Left colon (tissue), 2 donors: ENCODE results near the gene EBF4. TPM values are rescaled to one million over a fixed set of nuclear protein-coding genes. Genes with fewer than 3 reads are reported as not detected.

Experiments
- ATAC-seq: fragments of 200-7000 bp; cut with Tn5 transposase; one replicate; pipeline ENCODE4 v1.9.1; 2020; ENCODE audit warnings: mild to moderate bottlenecking, moderate library complexity
- DNase-seq, 2 donors: peaks; one replicate each; pipeline ENCODE4 v3.0.0-alpha.2; 2020
- intact Hi-C, 2 donors: fragments of 100-400 bp; cut with DNase I in 1 of 2; cut with micrococcal nuclease in 1 of 2; formaldehyde crosslinking; loops; one replicate each; pipeline versions ENCODE4 v1.11.2 to v1.14.0; 2022; cut with DNase I, micrococcal nuclease
- long read RNA-seq: library from polyadenylated mRNA; unstranded; transcript quantifications from one replicate; pipeline ENCODE4 v2.0.0, GENCODE V29; 2021
- total RNA-seq, 2 donors: library from RNA; stranded (reverse); fragmentation: NEBNext Ultra II Directional; extraction: Animal tissue kit (Norgen Biotek cat#: 25700); gene quantifications; one replicate each; pipeline ENCODE4 v1.2.1, GENCODE V29; 2021
- donor health status: DM: no; HTN: no; CAD: no.
- donor health status: DM: yes; HTN: yes; CAD: no.

EBF4 gene, protein sequence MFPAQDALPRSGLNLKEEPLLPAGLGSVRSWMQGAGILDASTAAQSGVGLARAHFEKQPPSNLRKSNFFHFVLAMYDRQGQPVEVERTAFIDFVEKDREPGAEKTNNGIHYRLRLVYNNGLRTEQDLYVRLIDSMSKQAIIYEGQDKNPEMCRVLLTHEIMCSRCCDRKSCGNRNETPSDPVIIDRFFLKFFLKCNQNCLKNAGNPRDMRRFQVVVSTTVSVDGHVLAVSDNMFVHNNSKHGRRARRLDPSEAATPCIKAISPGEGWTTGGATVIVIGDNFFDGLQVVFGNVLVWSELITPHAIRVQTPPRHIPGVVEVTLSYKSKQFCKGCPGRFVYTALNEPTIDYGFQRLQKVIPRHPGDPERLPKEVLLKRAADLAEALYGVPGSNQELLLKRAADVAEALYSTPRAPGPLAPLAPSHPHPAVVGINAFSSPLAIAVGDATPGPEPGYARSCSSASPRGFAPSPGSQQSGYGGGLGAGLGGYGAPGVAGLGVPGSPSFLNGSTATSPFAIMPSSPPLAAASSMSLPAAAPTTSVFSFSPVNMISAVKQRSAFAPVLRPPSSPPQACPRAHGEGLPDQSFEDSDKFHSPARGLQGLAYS
- 1 to 10 TPM; 1.9 to 8.2 TPM for total RNA-seq
- long read RNA-seq, partial matches to known transcripts = 0 of 1 reads
- long read RNA-seq, other reads (novel, unspliced or antisense) = 1 of 1 reads

DNA sequence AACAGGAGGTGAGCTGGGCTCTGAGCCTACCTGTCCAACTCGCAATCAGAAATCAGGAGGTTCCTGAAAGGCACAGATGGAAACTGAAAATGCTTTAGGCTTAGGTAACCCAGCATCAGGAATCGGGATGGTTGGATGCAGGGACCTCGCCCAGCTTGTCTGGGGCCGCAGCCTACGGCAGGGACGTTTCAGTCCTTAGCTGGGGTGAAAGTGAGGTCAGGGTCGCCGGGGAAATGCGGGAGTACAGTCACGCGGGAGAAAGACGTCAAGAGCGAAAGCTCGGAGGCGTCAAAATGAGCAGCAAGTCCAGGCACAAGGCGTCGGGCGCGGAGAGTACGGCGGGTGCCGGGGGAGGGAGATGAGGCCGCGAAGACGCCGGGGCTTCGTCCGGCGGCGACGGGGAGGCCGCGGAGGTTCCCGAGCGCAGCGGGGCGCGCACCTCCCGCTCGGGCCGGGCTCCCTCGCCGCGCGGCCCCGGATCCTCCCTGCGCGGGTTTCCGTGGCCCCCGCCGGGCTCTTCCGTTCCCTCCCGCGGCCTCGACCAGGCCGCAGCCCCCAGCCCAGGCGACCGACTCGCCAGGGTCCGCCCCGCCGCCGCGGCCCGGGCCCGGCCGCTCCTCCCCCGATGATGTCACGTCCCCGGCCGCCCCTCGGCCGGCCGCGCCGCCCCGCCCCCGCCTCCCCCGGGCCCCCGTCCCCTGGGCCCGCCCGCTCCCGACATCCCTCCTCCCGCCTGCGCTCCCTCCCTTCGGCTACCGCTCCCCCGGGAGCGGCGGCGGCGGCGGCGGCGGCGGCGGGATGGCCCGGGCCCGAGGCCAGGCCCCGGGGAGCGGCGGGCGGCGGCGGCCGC lies at the start of gene EBF4:
TSS of gene EBF4 (plus strand) at position 745 of the 850 bp plus-strand sequence. CDS start 866 bp downstream, outside the sequence.
- DNase-seq (peak; percentile 27 to 45), ATAC-seq (peak; percentile 24)
- intact Hi-C loops = no loop called here

DNA sequence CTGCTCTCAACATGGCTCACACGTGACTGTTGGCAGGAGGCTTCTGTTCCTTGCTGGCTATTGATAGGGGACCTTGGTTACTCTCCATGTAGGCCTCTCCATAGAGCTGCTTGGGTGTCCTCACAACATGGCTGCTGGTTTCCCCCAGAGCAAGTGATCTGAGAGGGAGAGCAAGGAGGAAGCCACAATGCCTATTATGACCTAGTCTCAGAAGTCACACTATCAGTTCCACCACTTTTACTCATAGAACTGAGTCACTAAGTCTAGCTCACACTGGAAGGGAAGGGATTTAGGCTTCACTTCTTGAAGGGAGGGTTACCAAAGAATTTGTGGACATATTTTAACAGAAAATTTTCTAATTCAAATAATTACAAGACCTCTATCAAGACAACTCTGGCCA lies 48.9 kb upstream of the EBF4 start:
- ATAC-seq = no peak
- intact Hi-C loops = loop anchor here in 1 of 2 donors (10.0 kb wide), 1 partner anchor 119 kb away; no protein-coding TSS in a partner anchor
- DNase-seq = no peak

DNA sequence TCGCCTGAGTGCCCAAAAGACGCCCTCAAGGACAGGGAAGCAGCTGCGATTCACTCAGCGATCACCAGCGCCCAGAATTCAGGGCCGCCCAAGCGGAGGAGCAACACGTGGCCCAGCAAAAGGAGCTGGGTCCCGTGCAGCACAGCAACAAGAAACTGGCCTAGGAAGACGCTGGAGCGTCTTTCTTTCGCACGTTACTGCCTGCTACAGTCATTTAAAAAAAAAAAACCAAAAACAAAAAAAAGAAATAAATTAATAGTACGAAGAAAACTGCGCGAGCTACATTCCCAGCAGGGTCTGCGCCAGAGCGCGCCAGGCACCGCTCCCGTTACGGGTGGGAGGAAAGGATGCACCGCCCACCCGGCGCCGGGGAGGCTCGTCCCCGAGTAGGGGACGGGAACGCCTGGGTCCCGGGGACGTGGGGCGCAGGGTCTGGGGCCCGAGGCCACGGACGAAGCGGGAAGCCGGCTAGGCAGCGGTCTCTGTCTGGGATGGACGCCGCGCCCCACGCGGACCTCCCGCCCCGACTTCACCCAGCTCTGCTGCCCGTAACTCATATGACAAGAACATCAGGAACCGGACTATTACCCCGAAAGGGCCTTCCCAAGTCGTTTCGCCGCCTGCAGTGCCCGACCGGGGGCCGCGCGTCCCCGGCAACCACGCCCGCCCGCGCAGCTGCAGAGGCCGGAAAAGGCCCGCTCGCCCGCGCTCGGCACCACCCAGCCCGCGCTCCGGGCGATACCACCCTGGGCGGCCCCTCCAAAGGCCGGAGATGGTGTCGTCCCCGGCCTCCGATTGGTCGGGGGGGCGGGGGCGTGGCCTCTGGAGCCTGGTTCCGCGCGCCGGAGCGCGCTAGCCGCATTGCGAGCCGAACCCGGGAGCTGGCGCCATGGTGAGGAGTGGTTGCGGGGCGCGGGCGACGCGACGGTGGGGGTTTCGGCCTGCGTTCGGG lies 40.5 kb upstream of the EBF4 start, which contains the start of gene NOP56:
TSS of gene NOP56 (plus strand) at position 861 of the 952 bp plus-strand sequence. CDS start at position 890, 29 bp downstream.
- intact Hi-C loops = no loop called here
- ATAC-seq (peak; percentile 95), DNase-seq (peak; percentile 87 to 95)

DNA sequence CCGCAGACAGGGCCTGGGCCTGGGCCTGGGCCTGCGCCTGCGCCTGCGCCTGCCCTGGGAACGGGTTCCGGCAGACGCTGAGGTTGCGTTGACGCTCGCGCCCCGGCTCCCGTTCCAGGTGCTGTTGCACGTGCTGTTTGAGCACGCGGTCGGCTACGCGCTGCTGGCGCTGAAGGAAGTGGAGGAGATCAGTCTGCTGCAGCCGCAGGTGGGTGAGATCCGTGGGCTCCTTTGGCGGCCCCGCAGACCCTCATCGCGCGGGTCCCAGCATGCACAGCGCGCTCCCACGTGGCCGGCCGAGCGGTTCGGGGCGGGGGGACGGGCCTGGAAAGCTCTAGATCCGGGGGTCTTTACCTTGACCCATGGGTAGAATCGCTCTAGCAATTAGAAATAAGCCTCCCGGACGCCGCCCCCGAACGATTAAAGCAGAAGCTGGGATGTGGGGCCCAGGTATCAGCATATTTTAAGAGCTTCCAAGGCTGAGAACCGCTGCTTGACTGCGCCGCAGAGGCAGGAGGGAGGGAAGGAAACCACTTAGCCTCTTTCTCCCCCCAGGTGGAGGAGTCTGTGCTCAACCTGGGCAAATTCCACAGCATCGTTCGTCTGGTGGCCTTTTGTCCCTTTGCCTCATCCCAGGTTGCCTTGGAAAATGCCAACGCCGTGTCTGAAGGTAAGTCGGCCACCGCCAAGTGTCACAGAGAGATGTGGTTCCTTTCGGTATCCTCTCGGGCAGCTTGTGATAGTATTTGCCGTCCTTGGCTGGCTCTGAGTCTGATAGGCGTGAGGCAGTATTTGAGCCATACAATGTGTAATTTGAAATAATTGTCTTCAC lies 39.6 kb upstream of the EBF4 start:
- ATAC-seq (peak; percentile 48), DNase-seq (peak; percentile 33 to 44)
- intact Hi-C loops = no loop called here

DNA sequence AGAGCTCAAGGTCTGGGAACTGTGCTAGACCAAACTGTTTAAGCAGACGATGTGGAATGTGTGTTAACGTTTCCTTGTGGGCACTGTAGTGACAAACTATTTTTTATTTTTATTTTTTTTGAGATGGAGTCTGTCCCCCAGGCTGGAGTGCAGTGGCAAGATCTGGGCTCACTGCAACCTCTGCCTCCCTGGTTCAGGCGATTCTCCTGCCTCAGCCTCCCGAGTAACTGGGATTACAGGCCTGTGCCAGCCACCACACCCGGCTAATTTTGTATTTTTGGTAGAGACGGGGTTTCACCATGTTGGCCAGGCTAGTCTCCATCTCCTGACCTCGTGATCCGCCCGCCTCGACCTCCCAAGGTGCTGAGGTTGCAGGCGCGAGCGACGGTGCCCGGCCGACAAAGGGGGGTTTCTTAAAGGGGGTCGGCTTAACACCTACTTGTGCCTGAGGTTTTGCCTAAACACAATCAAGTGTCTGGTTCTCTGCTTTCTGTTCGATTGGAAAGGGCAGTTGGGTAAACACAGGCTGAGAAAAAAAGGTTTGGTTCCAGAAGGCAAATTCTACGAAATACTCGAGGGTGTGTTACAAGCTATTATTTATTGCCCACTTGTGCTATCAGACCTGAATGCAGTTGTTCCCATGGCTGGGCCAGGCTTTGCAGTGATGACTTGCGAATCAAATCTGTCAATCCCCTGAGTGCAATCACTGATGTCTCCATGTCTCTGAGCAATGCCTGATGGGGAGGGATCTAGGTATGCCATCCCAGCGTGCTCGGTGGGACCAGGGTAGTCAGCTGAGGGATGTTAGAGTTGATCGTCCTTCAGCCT lies 38.8 kb upstream of the EBF4 start:
- DNase-seq (no peak), ATAC-seq (no peak)
- intact Hi-C loops = no loop called here

DNA sequence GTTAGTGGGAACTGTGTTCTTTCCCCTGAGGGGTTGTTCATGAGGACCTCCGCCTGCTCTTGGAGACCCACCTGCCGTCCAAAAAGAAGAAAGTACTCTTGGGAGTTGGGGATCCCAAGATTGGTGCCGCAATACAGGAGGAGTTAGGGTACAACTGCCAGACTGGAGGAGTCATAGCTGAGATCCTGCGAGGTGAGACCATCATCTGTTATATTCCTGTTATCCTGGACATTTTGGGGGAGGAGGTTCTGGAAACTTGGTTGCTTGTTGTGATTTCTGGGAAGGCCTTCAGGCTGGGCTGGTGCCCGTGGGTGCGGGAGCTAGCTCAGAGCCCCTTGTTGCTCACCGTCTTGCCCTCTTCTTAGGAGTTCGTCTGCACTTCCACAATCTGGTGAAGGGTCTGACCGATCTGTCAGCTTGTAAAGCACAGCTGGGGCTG lies 38.2 kb upstream of the EBF4 start:
- DNase-seq (no peak), ATAC-seq (no peak)
- intact Hi-C loops = no loop called here

DNA sequence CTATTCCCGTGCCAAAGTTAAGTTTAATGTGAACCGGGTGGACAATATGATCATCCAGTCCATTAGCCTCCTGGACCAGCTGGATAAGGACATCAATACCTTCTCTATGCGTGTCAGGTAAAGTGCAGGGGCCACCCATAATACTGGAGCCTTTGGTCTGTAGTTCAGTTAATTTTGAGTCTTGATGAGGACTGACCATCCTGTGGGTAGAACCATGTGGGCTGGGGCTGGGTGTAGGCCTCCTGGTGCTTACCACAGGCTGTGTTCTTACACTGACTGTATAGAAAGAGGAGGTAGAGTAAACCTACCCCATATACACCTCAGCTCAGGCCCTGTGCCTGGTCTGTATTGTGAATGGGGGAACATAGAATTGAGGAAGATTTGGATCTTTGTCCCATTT lies 37.7 kb upstream of the EBF4 start:
- no peak for ATAC-seq
- DNase-seq = no peak
- intact Hi-C loops = no loop called here

DNA sequence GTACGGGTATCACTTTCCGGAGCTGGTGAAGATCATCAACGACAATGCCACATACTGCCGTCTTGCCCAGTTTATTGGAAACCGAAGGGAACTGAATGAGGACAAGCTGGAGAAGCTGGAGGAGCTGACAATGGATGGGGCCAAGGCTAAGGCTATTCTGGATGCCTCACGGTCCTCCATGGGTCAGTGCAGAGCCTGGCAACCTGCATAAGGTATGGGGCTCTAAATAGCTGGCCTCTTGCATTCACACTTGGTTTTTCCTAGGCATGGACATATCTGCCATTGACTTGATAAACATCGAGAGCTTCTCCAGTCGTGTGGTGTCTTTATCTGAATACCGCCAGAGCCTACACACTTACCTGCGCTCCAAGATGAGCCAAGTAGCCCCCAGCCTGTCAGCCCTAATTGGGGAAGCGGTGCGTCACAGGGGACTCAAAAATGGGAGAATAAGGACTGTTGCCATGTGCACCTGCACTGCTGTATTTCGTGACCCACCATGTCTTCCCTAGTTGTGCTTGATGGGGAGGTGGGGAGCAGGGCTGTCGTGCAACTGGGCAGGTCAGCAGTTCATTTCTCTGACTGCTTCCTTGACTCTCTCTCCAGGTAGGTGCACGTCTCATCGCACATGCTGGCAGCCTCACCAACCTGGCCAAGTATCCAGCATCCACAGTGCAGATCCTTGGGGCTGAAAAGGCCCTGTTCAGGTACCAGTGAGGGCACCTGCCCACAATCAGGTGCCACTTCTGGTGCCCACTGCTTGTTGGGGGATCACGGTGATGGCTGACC lies 37.1 kb upstream of the EBF4 start:
- DNase-seq = no peak
- ATAC-seq = no peak
- intact Hi-C loops = no loop called here

DNA sequence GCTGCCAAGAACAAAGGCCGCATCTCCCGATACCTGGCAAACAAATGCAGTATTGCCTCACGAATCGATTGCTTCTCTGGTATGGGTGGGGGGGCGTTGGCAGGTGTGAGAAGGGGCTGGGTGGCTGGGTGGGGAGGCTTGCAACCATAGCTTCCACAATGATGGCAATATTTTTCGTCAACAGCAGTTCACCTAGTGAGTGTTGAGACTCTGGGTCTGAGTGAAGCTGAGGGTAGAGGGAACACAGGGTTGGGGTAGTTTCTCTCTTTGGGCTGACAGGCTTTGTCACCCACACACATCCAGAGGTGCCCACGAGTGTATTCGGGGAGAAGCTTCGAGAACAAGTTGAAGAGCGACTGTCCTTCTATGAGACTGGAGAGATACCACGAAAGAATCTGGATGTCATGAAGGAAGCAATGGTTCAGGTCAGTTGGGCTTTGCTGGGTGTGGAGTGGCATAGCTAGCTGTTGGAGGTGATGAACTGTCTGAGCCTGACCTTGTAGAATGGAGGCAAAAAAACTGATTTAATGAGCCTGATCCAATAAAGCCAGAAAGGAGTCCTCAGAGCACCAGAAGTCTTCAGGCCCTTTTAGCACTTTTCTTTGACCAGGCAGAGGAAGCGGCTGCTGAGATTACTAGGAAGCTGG lies 36.0 kb upstream of the EBF4 start:
- ATAC-seq (no peak), DNase-seq (no peak)
- intact Hi-C loops = no loop called here

DNA sequence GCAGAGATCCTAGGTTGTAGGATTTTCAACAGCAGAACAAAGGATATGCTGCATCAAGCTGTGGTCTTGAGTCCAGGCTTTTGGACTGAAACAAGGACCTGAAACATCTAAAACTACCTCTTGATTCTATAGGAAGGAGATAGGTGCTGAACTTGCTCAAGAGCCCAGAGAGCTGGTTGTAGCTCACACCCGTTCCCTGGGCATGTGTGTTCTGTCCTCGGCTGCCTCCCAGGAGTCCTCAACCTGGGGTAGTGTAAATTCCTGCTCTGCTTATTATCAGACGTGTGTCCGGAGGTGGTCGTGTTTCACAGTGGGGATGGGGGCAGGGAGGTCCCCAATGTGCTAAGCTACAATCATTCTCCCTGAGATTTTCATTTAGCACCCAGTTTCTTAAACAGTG lies 35.3 kb upstream of the EBF4 start:
- ATAC-seq = no peak
- DNase-seq = no peak
- intact Hi-C loops = no loop called here

DNA sequence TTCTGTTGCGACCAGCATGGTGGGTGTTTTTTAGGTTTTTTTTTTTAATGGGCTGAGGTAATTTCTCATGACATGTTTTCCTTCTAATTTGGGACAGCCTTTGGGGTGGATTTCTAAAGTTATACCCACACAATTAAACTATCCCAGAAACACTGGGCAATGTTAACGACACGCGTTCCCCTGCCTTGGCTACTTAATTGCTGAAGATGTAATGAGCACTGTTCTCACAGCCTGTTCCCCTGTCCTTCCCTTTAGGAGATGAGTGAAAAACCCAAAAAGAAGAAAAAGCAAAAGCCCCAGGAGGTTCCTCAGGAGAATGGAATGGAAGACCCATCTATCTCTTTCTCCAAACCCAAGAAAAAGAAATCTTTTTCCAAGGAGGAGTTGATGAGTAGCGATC lies 34.9 kb upstream of the EBF4 start:
- intact Hi-C loops = no loop called here
- DNase-seq = no peak
- ATAC-seq = no peak

DNA sequence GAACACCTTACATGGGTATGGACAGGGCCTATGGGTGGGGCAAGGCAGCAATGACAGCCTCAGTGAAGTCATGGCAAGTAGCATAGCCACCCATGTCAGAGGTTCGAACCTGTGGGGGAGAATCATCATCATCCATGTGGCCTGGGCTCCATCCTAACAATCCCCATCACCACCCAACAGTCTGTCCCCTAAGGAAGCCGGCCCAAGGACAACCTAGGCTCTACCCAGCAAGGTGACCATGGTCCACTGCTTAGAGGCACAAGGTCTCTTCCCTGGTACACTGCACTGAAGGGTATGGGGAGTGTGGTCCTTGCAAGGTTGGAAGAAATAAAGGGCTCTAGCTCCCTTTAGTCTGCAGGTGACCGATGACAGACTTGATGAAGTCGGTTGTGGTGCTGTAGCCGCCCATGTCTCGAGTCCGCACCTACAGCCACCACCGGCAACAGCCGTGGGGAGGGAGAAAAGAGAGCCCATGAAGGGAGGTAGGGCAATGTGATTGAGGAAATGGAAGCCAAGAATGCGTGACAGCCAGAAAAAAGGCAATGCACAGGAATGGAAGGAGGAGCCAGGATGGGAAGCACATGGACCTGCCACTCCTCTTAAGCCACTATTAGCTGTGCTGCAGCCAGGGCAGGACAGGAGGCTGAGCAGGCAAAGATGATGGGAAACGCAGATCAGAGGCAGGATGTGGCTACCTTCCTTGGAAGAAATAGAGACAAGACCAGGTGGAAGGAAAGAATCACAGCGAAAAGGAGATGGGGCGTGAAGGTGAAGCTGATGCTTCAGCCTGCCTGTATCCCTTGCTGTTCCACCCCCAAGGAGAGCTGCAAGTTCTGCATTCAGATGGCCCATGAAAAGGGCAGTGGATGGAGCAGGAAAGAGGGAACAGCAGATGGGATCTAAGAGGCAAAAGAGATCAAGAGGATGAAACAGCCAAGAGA lies 33.9 kb upstream of the EBF4 start:
- ATAC-seq = peak; percentile 14
- DNase-seq = no peak
- intact Hi-C loops = no loop called here

DNA sequence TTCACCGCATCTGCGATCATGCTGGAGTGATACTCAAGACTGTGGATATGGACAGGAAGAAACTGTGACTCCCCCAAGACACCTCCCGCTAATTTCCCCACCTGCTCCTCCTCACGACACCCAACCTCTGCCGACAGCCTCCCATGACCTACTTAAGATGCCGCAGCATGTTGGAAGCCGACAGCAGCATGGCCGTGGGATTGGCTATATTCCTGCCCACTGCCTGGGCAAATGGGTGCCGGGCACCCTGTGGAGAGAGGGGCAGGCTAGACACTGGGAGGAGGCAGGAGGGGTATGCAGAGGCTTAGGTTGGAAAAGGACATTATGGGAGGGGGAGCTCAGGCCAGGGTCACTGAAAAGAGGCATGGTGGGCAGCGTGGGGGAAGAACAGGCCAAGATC lies 33.0 kb upstream of the EBF4 start:
- ATAC-seq (no peak), DNase-seq (no peak)
- intact Hi-C loops = no loop called here

DNA sequence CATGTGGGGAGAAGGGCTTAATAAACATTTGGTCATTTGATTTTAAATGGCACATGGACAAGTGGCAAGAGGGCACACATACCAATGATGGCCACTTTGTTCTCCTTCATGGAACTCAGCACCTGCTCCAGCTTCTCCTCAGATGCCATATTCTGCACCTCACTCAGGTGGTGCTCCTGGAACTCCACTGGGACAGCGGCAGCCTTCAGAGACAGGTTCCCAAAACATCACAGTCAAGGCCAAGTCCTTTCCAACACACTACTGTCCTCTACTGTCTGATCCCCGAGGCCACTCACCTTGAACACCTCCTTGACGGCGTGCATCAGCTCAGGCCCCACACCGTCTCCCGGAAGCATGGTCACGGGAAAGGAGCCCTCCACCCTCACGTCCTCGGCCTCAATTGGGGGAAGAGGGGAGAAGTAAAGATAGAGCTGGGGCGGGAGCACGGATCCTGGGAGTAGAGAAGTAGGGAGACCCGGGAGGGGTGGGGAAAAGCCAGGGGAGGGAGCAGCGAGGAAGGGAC lies 29.2 kb upstream of the EBF4 start:
- ATAC-seq = peak; percentile 31
- DNase-seq = no peak
- intact Hi-C loops = no loop called here
